HG02571 (cell line): ENCODE data around the gene METRN.

Experiments
- ATAC-seq: cut with Tn5 transposase; IDR thresholded peaks from one replicate; pipeline ENCODE4 v1.9.1; 2021; ENCODE audit warnings: mild to moderate bottlenecking, moderate library complexity; ENCODE audit not compliant: unreplicated experiment

Gene METRN

GRCh38 chr16:714558-715476 lies at the start of gene METRN:
Gene METRN, plus strand, starts transcription at chr16:715118. Its CDS starts 172 bp downstream, at chr16:715290.
- ATAC-seq = peak; percentile 43

DNA sequence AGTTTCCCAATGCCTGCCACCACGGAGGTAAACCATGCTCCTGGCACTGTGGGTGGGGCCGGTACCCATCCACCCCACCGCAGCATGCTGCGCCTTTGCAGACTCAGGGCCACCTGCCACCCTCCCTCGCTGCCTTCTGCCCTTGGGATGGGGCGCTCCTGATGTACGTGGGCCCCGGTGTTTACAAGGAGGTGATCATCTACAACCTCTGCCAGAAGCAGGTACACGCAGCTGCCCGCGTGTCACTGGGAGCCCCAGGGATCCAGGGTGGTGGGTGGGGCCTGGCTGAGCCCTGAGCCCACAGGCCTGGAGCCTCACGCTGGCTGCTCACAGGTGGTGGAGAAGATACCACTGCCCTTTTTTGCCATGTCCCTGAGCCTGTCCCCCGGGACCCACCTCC lies 48.3 kb upstream of the METRN start:
- no peak for ATAC-seq

DNA sequence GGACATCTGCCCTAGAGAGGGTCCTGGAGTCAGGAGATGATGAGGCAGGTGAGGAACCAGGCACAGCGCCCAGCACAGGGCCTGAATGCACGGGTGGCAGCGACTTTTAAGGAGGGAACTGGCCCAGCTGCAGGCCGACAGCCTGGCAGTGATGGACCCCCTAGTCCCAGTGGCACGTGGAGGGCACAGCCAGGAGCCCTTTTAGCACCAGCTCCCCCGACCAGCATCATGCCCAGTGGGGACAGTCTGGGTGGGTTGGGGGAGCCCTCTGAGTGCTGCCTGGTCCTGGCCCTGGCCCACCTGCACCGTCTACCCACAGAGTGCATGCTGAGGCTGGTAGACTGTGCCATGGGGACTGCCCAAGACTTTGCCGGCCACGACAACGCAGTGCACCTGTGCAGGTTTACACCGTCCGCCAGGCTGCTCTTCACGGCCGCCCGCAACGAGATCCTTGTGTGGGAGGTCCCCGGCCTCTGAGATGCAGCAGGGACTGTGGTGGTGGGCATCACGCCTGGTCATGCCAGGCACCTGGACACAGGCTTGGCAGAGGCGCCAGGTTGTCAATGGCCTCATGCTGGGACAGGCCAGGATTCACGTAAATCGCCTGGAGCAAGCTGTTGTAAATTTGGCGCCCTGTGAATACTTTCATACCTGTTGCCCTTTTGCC lies 47.7 kb upstream of the METRN start:
- no peak for ATAC-seq

DNA sequence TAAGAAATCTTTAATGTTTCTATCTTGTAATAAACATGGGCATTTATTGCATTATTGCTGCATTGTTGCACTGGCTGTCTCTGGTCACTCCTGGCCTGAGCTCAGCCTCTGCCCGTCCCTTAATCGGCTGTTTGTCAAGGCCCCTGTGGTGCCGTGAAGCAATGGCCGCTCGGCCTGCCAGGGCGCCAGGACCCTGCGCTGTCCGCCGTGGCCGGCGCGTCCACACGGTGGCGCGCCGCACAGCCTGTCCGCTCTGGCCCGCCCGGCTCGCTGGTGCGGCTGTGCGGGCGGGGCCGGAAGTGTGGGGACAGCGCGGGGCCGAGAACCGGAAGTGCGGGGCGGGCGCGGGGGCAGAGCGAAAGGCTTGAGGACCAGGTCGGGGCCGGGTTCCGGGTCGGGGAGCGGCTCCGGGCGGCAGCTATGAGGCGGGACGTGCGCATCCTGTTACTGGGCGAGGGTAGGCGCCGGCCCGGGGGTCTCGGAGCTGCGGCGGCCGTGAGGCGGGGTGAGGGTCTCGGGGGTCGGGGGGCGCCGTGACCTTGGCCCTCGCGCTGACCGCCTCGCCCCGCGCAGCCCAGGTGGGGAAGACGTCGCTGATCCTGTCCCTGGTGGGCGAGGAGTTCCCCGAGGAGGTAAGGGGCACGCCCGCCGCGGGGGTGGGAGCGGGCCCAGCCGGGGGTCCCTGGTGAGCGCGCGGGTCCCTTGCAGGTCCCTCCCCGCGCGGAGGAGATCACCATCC lies 47.0 kb upstream of the METRN start, which contains the start of gene RHOT2:
RHOT2 (plus strand) TSS at position 353 of the 739 bp plus-strand sequence; CDS start at position 421, 68 bp downstream.
- peak; percentile 73 for ATAC-seq

DNA sequence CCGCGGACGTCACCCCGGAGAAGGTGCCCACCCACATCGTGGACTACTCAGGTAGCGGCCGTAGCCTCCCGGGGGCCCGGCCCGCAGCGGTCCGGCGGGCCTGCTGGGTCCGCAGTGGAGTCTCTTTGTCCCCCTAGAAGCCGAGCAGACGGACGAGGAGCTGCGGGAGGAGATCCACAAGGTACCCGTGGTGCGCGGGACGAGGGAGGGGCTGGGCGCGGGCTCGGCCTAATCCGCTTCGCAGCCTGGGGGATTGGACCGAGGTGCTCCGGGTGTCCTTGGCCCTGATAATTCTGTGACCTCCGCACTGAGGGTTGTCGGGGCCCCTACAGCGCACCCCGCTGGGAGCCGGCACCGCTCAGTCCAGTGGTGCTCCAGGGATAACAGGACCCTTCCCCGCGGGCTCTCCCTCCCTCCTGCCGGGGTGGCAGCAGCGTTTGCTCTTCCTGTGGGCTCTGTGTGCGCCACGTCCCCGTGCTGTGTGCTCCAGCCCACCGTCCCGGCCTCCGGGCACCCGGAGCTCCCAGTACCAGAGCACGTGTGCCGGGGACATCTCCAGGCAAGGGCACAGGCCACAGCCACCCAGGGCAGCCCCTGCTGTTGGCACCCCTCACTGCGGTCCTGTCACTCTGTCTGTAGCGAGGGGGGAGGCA lies 46.3 kb upstream of the METRN start:
- ATAC-seq = no peak

GRCh38 chr16:669666-670065 lies 45.3 kb upstream of the METRN start:
- no peak for ATAC-seq

GRCh38 chr16:670485-671352 lies 44.2 kb upstream of the METRN start:
- ATAC-seq = no peak

DNA sequence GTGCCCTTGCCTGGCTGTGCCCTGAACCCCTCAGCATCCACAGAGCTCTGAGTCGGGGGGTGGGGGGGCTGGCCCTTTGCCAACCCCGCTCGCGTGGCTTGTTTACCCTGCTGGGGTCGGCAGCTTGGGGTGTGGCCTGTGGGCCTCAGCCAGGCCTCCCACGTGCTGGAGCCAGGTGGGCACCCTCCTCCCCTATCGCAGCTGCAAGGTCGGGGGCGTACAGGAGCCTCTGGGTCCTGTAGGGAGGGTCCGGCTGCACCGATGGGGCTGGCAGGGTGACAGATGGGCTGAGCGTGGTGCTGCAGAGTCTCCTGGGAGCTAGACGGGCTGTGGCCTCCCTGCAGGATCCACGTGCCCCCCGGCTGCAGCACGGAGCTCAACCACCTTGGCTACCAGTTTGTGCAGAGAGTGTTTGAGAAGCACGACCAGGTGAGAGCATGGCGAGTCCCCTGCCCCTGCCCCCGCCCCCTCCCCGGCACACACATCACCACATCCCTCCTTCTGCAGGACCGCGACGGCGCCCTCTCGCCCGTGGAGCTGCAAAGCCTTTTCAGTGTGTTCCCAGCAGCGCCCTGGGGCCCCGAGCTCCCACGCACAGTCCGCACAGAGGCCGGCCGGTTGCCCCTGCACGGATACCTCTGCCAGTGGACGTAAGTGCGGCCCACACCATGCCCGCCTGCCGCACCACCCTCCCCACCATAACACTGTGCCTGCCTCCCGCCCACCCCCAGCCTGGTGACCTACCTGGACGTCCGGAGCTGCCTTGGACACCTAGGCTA lies 43.4 kb upstream of the METRN start:
- no peak for ATAC-seq

DNA sequence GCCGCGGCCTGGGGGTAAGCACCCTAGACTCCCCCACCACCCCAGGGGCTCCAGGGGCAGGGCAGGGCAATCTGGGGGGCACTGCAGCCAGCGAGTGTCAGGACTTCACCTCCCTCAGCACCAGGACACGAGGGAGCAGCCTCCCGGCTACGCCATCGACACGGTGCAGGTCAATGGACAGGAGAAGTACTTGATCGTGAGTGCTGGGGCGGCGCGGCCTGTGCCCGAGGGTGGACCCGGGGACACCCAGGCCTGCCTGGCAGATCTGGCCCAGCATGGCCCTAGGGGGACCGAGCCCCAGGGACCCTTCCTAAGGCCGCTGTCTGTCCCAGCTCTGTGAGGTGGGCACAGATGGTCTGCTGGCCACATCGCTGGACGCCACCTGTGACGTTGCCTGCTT lies 42.5 kb upstream of the METRN start:
- no peak for ATAC-seq

- no peak for ATAC-seq
Measured at GRCh38 chr16:672851-673250, 42.1 kb upstream of the METRN start.

GRCh38 chr16:673399-673991 lies 41.4 kb upstream of the METRN start:
- ATAC-seq = no peak

DNA sequence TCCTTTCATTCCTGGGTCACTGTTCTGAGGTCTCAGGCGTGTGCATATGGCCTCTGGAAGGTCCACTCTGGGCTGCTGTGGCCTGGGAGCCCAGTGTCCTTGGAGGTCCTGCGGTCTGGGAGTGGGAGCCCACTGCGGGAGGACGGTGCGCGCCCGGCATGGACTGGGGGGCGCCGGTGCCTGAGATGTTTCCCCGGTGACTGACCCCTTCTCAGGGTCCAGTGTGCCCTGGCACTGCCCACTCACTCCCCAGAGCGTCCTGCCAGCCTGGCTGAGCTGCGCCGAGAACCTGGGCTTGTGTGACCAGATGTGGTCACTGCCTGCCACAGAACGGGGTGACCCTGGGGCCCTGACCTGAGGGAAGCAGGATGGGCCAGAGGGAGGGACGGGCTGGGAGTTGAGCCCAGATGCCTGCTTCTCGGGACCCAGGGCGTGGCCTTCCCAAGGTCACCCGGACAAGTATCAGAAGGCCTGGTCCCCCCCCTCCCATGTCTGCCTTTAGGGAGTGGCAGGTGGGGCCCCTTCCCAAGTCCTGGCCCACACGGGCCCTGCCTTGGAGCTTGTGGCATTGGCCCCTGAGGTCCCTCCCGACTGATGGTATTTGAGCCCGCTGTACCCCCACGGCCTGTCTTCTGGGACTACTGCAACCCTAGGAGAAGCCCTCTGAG lies 40.6 kb upstream of the METRN start:
- no peak for ATAC-seq

- ATAC-seq = no peak
Measured at GRCh38 chr16:674968-675883, 39.7 kb upstream of the METRN start, which contains the start of gene RHBDL1. Gene RHBDL1, plus strand, starts transcription at chr16:675671. Its CDS starts 120 bp downstream, at chr16:675791.

GRCh38 chr16:675884-676564 lies 38.9 kb upstream of the METRN start:
- ATAC-seq = no peak

DNA sequence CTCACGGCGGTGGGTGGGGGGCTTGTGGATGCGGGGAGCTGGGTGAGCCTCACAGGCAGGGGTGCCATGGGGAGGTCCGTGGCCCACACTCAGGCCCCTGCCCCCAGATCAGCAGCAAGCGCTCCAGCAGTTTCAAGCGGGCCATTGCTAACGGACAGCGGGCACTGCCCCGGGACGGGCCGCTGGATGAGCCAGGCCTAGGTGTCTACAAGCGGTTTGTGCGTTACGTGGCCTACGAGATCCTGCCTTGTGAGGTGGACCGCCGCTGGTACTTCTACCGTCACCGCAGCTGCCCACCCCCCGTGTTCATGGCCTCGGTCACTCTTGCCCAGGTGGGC lies 38.4 kb upstream of the METRN start:
- no peak for ATAC-seq

DNA sequence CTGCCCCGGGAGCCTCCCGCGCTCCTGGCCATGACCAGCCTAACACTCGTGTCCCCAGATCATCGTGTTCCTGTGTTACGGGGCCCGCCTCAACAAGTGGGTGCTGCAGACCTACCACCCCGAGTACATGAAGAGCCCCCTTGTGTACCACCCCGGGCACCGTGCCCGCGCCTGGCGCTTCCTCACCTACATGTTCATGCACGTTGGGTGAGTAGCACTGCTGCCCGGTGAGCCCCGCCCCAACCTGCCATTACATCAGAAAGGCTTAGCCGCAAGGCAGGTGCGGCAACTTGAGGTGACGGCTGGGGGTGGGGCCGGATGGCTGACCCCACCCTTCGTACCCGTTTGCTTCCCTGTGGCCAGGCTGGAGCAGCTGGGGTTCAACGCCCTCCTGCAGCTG lies 38.0 kb upstream of the METRN start:
- no peak for ATAC-seq
